ENCODE results near the gene ERICH4.

The ERICH4 gene

GRCh38 chr19:41420101-41420880 is 22.7 kb upstream of the ERICH4 start:
- DNase-seq: no peak
- Histone ChIP-seq H3K4me3 (ENCODE audit: low read depth, low read length) (no peak overlapping the region), H3K27ac (no peak overlapping the region), H3K27me3 (ENCODE audit: insufficient read depth, low read depth, severe bottlenecking) (no peaks in the 10 kb centered on the region), H3K9me3 (ENCODE audit: severe bottlenecking) (no peaks in the 10 kb centered on the region), H3K36me3 (peaks cover 24% of the 10 kb centered on the region)
- no peak for TF ChIP-seq CTCF (IDR thresholded peaks at IDR 0.05; ENCODE audit: low read depth, low read length)

GRCh38 chr19:41421314-41421713 is 21.6 kb upstream of the ERICH4 start:
- Histone ChIP-seq H3K9me3 (ENCODE audit: severe bottlenecking) (no peaks in the 10 kb centered on the region), H3K36me3 (peaks cover 24% of the 10 kb centered on the region), H3K27me3 (ENCODE audit: insufficient read depth, low read depth, severe bottlenecking) (no peaks in the 10 kb centered on the region), H3K27ac (no peak overlapping the region), H3K4me3 (ENCODE audit: low read depth, low read length) (no peak overlapping the region)
- no peak for DNase-seq
- no peak for TF ChIP-seq CTCF (IDR thresholded peaks at IDR 0.05; ENCODE audit: low read depth, low read length)

- Histone ChIP-seq H3K9me3 (ENCODE audit: severe bottlenecking) (no peaks in the 10 kb centered on the region), H3K27ac (no peak overlapping the region), H3K27me3 (ENCODE audit: insufficient read depth, low read depth, severe bottlenecking) (no peaks in the 10 kb centered on the region), H3K36me3 (peaks cover 24% of the 10 kb centered on the region), H3K4me3 (ENCODE audit: low read depth, low read length) (no peak overlapping the region)
- no peak for DNase-seq
- no peak for TF ChIP-seq CTCF (IDR thresholded peaks at IDR 0.05; ENCODE audit: low read depth, low read length)
Measured at GRCh38 chr19:41421973-41422372, 21.0 kb upstream of the ERICH4 start.

- no peaks in the 10 kb centered on the region for H3K27me3 ChIP-seq (ENCODE audit: insufficient read depth, low read depth, severe bottlenecking)
- H3K9me3 ChIP-seq (ENCODE audit: severe bottlenecking): no peaks in the 10 kb centered on the region
- no peak for TF ChIP-seq CTCF (IDR thresholded peaks at IDR 0.05; ENCODE audit: low read depth, low read length)
- no peak overlapping the region for H3K27ac ChIP-seq
- DNase-seq: no peak
- H3K4me3 ChIP-seq (ENCODE audit: low read depth, low read length): no peak overlapping the region
- H3K36me3 ChIP-seq: peaks cover 24% of the 10 kb centered on the region
Measured at GRCh38 chr19:41422456-41422855, 20.5 kb upstream of the ERICH4 start.

GRCh38 chr19:41422955-41423354 is 20.0 kb upstream of the ERICH4 start:
- peaks cover 24% of the 10 kb centered on the region for H3K36me3 ChIP-seq
- TF ChIP-seq CTCF (IDR thresholded peaks at IDR 0.05; ENCODE audit: low read depth, low read length): no peak
- no peak for DNase-seq

More at GRCh38 chr19:41422955-41423354, 20.0 kb upstream of the ERICH4 start:
- Histone ChIP-seq H3K27me3 (ENCODE audit: insufficient read depth, low read depth, severe bottlenecking) (no peaks in the 10 kb centered on the region), H3K4me3 (ENCODE audit: low read depth, low read length) (no peak overlapping the region), H3K9me3 (ENCODE audit: severe bottlenecking) (no peaks in the 10 kb centered on the region), H3K27ac (no peak overlapping the region)

Data from WERI-Rb-1 (cell line).